ENCODE results near the gene SHC1. TPM values are rescaled to one million over a fixed set of nuclear protein-coding genes. Genes with fewer than 3 reads are reported as not detected.
A peak's percentile ranks its signal among the peaks of the same experiment; 100 is the strongest.
"Not testable (repeated sequence)": the region's sequence is repeated elsewhere in the genome, so short reads cannot be mapped to it uniquely, and the experiment has no call there.

SHC1 gene
- total RNA-seq, 2 donors from 2014 or later = 98.3 to 104 TPM

- H3K9me3 ChIP-seq; H3K27me3 ChIP-seq; H3K36me3 ChIP-seq; intact Hi-C loops (cut with DNase I); H3K9ac ChIP-seq (ENCODE audit: low read depth in 2 of 2, low read length in 2 of 2); H3K4me1 ChIP-seq; H3K4me3 ChIP-seq; H3K27ac ChIP-seq: not testable (repeated sequence)
- peak; percentile 74 for DNase-seq
- peak; percentile 21 for TF ChIP-seq CTCF (IDR thresholded peaks at IDR 0.05)
Observed at GRCh38 chr1:154995301-154995983, 24.9 kb upstream of the SHC1 start.

GRCh38 chr1:154994591-154994990, 24.0 kb upstream of the SHC1 start:
- no peaks in the 10 kb centered on the region for H3K9me3 ChIP-seq
- no peak overlapping the region for H3K4me3 ChIP-seq
- DNase-seq = no peak
- no peak overlapping the region for H3K27ac ChIP-seq
- H3K9ac ChIP-seq (ENCODE audit: low read depth in 2 of 2, low read length in 2 of 2) = peak overlapping the region in 1 of 2 donors; percentile 21
- no peaks in the 10 kb centered on the region for H3K36me3 ChIP-seq
- intact Hi-C loops (cut with DNase I) = no loop called here
- no peak for TF ChIP-seq CTCF (IDR thresholded peaks at IDR 0.05)
- no peaks in the 10 kb centered on the region for H3K27me3 ChIP-seq
- peaks cover 2% of the 10 kb centered on the region for H3K4me1 ChIP-seq

GRCh38 chr1:154994269-154994587, 23.7 kb upstream of the SHC1 start:
- Histone ChIP-seq H3K27ac (no peak overlapping the region), H3K4me1 (no peaks in the 10 kb centered on the region), H3K27me3 (no peaks in the 10 kb centered on the region), H3K9ac (ENCODE audit: low read depth in 2 of 2, low read length in 2 of 2) (peak overlapping the region in 1 of 2 donors; percentile 21), H3K36me3 (no peaks in the 10 kb centered on the region), H3K9me3 (no peaks in the 10 kb centered on the region), H3K4me3 (no peak overlapping the region)
- TF ChIP-seq CTCF (IDR thresholded peaks at IDR 0.05) = no peak
- intact Hi-C loops (cut with DNase I) = no loop called here
- no peak for DNase-seq

- no peak for DNase-seq
- Histone ChIP-seq H3K27me3 (no peaks in the 10 kb centered on the region), H3K27ac (no peak within 1 kb of the TSS), H3K4me1 (no peaks in the 10 kb centered on the region), H3K9me3 (no peaks in the 10 kb centered on the region), H3K36me3 (peaks cover 2% of the 10 kb centered on the region), H3K4me3 (no peak within 1 kb of the TSS), H3K9ac (ENCODE audit: low read depth in 2 of 2, low read length in 2 of 2) (peak within 1 kb of the TSS in 1 of 2 donors; percentile 21)
- intact Hi-C loops (cut with DNase I) = no loop called here
- TF ChIP-seq CTCF (IDR thresholded peaks at IDR 0.05) = no peak
Observed at GRCh38 chr1:154993572-154994268, 23.2 kb upstream of the SHC1 start, which contains the start of gene LENEP. TSS of gene LENEP (plus strand) at chr1:154993586. CDS start at chr1:154993608, 22 bp downstream.

- no peak for DNase-seq
- no peak overlapping the region for H3K9ac ChIP-seq (ENCODE audit: low read depth in 2 of 2, low read length in 2 of 2)
- peaks cover 7% of the 10 kb centered on the region for H3K36me3 ChIP-seq
Observed at GRCh38 chr1:154992721-154993571, 22.4 kb upstream of the SHC1 start.

More at GRCh38 chr1:154992721-154993571, 22.4 kb upstream of the SHC1 start:
- H3K27me3 ChIP-seq = no peaks in the 10 kb centered on the region
- intact Hi-C loops (cut with DNase I) = no loop called here
- no peaks in the 10 kb centered on the region for H3K4me1 ChIP-seq
- H3K9me3 ChIP-seq = no peaks in the 10 kb centered on the region
- TF ChIP-seq CTCF (IDR thresholded peaks at IDR 0.05) = no peak
- H3K4me3 ChIP-seq = no peak overlapping the region
- no peak overlapping the region for H3K27ac ChIP-seq

Data from colonic mucosa (tissue), 4 donors.